GM19043 (cell line): ENCODE results near the gene DHDDS.
"Not testable (repeated sequence)": the region's sequence is repeated elsewhere in the genome, so short reads cannot be mapped to it uniquely, and the experiment has no call there.

Experiments
- ATAC-seq: cut with Tn5 transposase; IDR thresholded peaks from one replicate; pipeline ENCODE4 v1.9.1; 2021; ENCODE audit warnings: low read depth; ENCODE audit not compliant: unreplicated experiment

DHDDS gene

GRCh38 chr1:26431979-26432695 is at the start of gene DHDDS:
Gene DHDDS (plus strand): TSS chr1:26432321. CDS start chr1:26432946, 625 bp downstream.
- peak; percentile 94 for ATAC-seq

- no peak for ATAC-seq
These were observed 48.0 kb upstream of the DHDDS start for GRCh38 chr1:26384076-26384475.

GRCh38 chr1:26385063-26385462 is 47.1 kb upstream of the DHDDS start:
- not testable (repeated sequence) for ATAC-seq

GRCh38 chr1:26387447-26387846 is 44.7 kb upstream of the DHDDS start:
- ATAC-seq: no peak

GRCh38 chr1:26388791-26389445 is 43.2 kb upstream of the DHDDS start:
- ATAC-seq: no peak

GRCh38 chr1:26389604-26390247 is 42.4 kb upstream of the DHDDS start:
- no peak for ATAC-seq

GRCh38 chr1:26391450-26391849 is 40.7 kb upstream of the DHDDS start:
- ATAC-seq: no peak

GRCh38 chr1:26395754-26396153 is 36.4 kb upstream of the DHDDS start:
- ATAC-seq: no peak

GRCh38 chr1:26399034-26399433 is 33.1 kb upstream of the DHDDS start:
- ATAC-seq: no peak

GRCh38 chr1:26401891-26402290 is 30.2 kb upstream of the DHDDS start:
- no peak for ATAC-seq

- no peak for ATAC-seq
These were observed 28.5 kb upstream of the DHDDS start for GRCh38 chr1:26403656-26404055.

- ATAC-seq: no peak
These were observed 27.5 kb upstream of the DHDDS start for GRCh38 chr1:26404641-26405040.

GRCh38 chr1:26405281-26405915 is 26.7 kb upstream of the DHDDS start:
- no peak for ATAC-seq

GRCh38 chr1:26408604-26409003 is 23.5 kb upstream of the DHDDS start:
- no peak for ATAC-seq

- no peak for ATAC-seq
These were observed 22.8 kb upstream of the DHDDS start for GRCh38 chr1:26409191-26409807.

GRCh38 chr1:26410706-26411623 is 21.2 kb upstream of the DHDDS start, which contains the start of gene LIN28A:
Gene LIN28A (plus strand): TSS chr1:26410817. CDS start chr1:26410892, 75 bp downstream.
- no peak for ATAC-seq

GRCh38 chr1:26411624-26412074 is 20.5 kb upstream of the DHDDS start:
- ATAC-seq: no peak

GRCh38 chr1:26412180-26412840 is 19.8 kb upstream of the DHDDS start:
- ATAC-seq: no peak

GRCh38 chr1:26413031-26413430 is 19.1 kb upstream of the DHDDS start:
- ATAC-seq: no peak
